Ishikawa (cell line): ENCODE measurements around the gene EXTL2.

Source experiments
- EGR1 ChIP-seq: IDR thresholded peaks from 2 replicates; pipeline ENCODE4 v1.6.1; 2012
- EP300 ChIP-seq: IDR thresholded peaks from 2 replicates; pipeline ENCODE4 v1.6.1; 2012; ENCODE audit warnings: borderline replicate concordance
- FOXM1 ChIP-seq: IDR thresholded peaks from 2 replicates; pipeline ENCODE4 v1.6.1; 2012; ENCODE audit warnings: low read depth, borderline replicate concordance
- RAD21 ChIP-seq: IDR thresholded peaks from 2 replicates; pipeline ENCODE4 v1.6.1; 2012; ENCODE audit warnings: low read depth
- ZBTB7A ChIP-seq: IDR thresholded peaks from 2 replicates; pipeline ENCODE4 v1.6.1; 2012; ENCODE audit warnings: low read depth
- TF ChIP-seq, protein P1 (sequence below): IDR thresholded peaks from 2 replicates; pipeline ENCODE4 v1.6.1; 2012; ENCODE audit warnings: low read depth, mild to moderate bottlenecking

DNA sequence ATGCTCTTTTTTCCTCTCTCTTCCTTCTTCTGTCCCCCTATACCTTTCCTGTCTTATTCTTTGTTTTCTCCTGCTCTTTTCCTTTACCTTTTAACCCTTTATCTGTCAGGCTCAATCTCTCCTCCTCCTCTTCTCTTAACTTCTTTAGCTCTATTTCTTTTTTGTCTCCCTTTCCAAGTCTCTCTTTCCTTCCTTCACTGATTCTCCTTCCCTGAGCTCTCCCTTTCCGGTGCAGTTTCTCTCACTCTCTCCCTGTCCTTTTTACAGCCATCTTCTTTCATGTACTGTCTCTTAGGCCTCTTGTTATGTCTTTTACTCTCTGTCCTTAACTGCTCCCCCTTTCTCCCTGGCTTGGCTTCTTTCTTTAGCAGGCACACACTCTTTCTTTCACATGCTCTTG is 13.2 kb upstream of the EXTL2 start:
- TF ChIP-seq FOXM1 (no peak), RAD21 (no peak), ZBTB7A (no peak), EGR1 (no peak), EP300 (no peak)
- TF ChIP-seq, protein P1, sequence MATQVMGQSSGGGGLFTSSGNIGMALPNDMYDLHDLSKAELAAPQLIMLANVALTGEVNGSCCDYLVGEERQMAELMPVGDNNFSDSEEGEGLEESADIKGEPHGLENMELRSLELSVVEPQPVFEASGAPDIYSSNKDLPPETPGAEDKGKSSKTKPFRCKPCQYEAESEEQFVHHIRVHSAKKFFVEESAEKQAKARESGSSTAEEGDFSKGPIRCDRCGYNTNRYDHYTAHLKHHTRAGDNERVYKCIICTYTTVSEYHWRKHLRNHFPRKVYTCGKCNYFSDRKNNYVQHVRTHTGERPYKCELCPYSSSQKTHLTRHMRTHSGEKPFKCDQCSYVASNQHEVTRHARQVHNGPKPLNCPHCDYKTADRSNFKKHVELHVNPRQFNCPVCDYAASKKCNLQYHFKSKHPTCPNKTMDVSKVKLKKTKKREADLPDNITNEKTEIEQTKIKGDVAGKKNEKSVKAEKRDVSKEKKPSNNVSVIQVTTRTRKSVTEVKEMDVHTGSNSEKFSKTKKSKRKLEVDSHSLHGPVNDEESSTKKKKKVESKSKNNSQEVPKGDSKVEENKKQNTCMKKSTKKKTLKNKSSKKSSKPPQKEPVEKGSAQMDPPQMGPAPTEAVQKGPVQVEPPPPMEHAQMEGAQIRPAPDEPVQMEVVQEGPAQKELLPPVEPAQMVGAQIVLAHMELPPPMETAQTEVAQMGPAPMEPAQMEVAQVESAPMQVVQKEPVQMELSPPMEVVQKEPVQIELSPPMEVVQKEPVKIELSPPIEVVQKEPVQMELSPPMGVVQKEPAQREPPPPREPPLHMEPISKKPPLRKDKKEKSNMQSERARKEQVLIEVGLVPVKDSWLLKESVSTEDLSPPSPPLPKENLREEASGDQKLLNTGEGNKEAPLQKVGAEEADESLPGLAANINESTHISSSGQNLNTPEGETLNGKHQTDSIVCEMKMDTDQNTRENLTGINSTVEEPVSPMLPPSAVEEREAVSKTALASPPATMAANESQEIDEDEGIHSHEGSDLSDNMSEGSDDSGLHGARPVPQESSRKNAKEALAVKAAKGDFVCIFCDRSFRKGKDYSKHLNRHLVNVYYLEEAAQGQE, result no peak
